MM.1S (cell line): ENCODE data around the gene OGFR.

ENCODE experiments used
- DNase-seq: peaks from one replicate; pipeline ENCODE4 v3.0.0-alpha.2; 2015
- H2AFZ ChIP-seq: fragments of 300-600 bp; sonication (generic); 2 replicates; pipeline ENCODE4 v1.6.0; 2016; ENCODE audit warnings: antibody characterized with exemption, low read length
- H3F3A ChIP-seq: fragments of 300-600 bp; sonication (generic); 2 replicates; pipeline ENCODE4 v1.6.1; 2016; ENCODE audit warnings: mild to moderate bottlenecking, antibody characterized with exemption, low read length, moderate library complexity, mixed read lengths; ENCODE audit not compliant: insufficient read depth
- H3K27ac ChIP-seq: fragments of 300-600 bp; sonication (generic); 2 replicates; pipeline ENCODE4 v1.5.1; 2016; ENCODE audit warnings: mild to moderate bottlenecking, low read length
- H3K27me3 ChIP-seq: fragments of 300-600 bp; sonication (generic); replicated peaks from 2 replicates; pipeline ENCODE4 v1.6.0; 2016; ENCODE audit warnings: low read length; ENCODE audit not compliant: insufficient read depth
- H3K36me3 ChIP-seq: fragments of 300-600 bp; sonication (generic); replicated peaks from 2 replicates; pipeline ENCODE4 v1.6.1; 2016; ENCODE audit warnings: mild to moderate bottlenecking, low read length, mixed read lengths; ENCODE audit not compliant: insufficient read depth
- H3K4me1 ChIP-seq: fragments of 300-600 bp; sonication (generic); 2 replicates; pipeline ENCODE4 v1.6.1; 2016; ENCODE audit warnings: low read length, mixed read lengths
- H3K4me2 ChIP-seq: fragments of 300-600 bp; sonication (generic); 2 replicates; pipeline ENCODE4 v1.6.0; 2016; ENCODE audit warnings: low read depth, low read length
- H3K4me3 ChIP-seq: fragments of 300-600 bp; sonication (generic); 2 replicates; pipeline ENCODE4 v1.5.1; 2016; ENCODE audit warnings: low read length, mixed read lengths
- H3K79me2 ChIP-seq: fragments of 300-600 bp; sonication (generic); 2 replicates; pipeline ENCODE4 v1.6.1; 2016; ENCODE audit warnings: mixed run types, low read length, mixed read lengths
- H3K9ac ChIP-seq: fragments of 300-600 bp; sonication (generic); 2 replicates; pipeline ENCODE4 v1.6.1; 2016; ENCODE audit warnings: low read length, mixed read lengths
- H3K9me2 ChIP-seq: fragments of 300-600 bp; sonication (generic); replicated peaks from 2 replicates; pipeline ENCODE4 v1.6.1; 2016; ENCODE audit warnings: mild to moderate bottlenecking, low read length, mixed read lengths; ENCODE audit not compliant: insufficient read depth
- H3K9me3 ChIP-seq: fragments of 300-600 bp; sonication (generic); replicated peaks from 2 replicates; pipeline ENCODE4 v1.6.1; 2016; ENCODE audit warnings: mild to moderate bottlenecking, low read length, mixed read lengths; ENCODE audit not compliant: insufficient read depth
- H4K20me1 ChIP-seq: fragments of 300-600 bp; sonication (generic); 2 replicates; pipeline ENCODE4 v1.6.1; 2016; ENCODE audit warnings: mild to moderate bottlenecking, low read length, moderate library complexity, mixed read lengths; ENCODE audit not compliant: insufficient read depth
- CTCF ChIP-seq: fragments of 300-600 bp; sonication (generic); IDR thresholded peaks from 2 replicates; pipeline ENCODE4 v1.5.1; 2016; ENCODE audit warnings: antibody characterized with exemption, low read length, mixed read lengths
- EZH2 ChIP-seq: fragments of 300-600 bp; sonication (generic); optimal IDR thresholded peaks from 2 replicates; pipeline ENCODE3; 2017; ENCODE audit warnings: low read depth, mild to moderate bottlenecking, antibody characterized with exemption, low read length, mixed read lengths
- EZH2phosphoT487 ChIP-seq: fragments of 300-600 bp; sonication (generic); IDR thresholded peaks from 2 replicates; pipeline ENCODE4 v1.6.1; 2018; ENCODE audit warnings: antibody characterized with exemption, low read length

The OGFR gene

GRCh38 chr20:62765021-62765420 lies 39.6 kb upstream of the OGFR start:
- TF ChIP-seq EZH2 (no peak), EZH2phosphoT487 (no peak), CTCF (no peak)

GRCh38 chr20:62765432-62766070 lies 39.1 kb upstream of the OGFR start:
- peaks cover 97% of the 10 kb centered on the region for H3K27me3 ChIP-seq
- H3K4me2 ChIP-seq = no peak overlapping the region
- no peak overlapping the region for H3K27ac ChIP-seq
- H3K79me2 ChIP-seq = no peaks in the 10 kb centered on the region
- no peak for TF ChIP-seq CTCF
- TF ChIP-seq EZH2phosphoT487 = no peak
- no peak for TF ChIP-seq EZH2
- no peak for DNase-seq
- H3K36me3 ChIP-seq = no peaks in the 10 kb centered on the region
- H3K4me3 ChIP-seq = no peak overlapping the region
- no peaks in the 10 kb centered on the region for H3K4me1 ChIP-seq
- no peak overlapping the region for H3K9ac ChIP-seq
- no peaks in the 10 kb centered on the region for H3K9me2 ChIP-seq
- H2AFZ ChIP-seq = no peak overlapping the region
- no peaks in the 10 kb centered on the region for H3K9me3 ChIP-seq
- H4K20me1 ChIP-seq = no peaks in the 10 kb centered on the region
- H3F3A ChIP-seq = no peaks in the 10 kb centered on the region

More at GRCh38 chr20:62765021-62765420, 39.6 kb upstream of the OGFR start:
- Histone ChIP-seq H3K4me1 (no peaks in the 10 kb centered on the region), H3K27ac (no peak overlapping the region), H3K9ac (no peak overlapping the region), H3K4me2 (no peak overlapping the region), H3F3A (no peaks in the 10 kb centered on the region), H3K27me3 (peaks cover 96% of the 10 kb centered on the region), H4K20me1 (no peaks in the 10 kb centered on the region), H3K9me2 (no peaks in the 10 kb centered on the region), H3K4me3 (no peak overlapping the region), H3K9me3 (no peaks in the 10 kb centered on the region), H3K36me3 (no peaks in the 10 kb centered on the region), H2AFZ (no peak overlapping the region), H3K79me2 (no peaks in the 10 kb centered on the region)
- DNase-seq = no peak

GRCh38 chr20:62766071-62766450 lies 38.6 kb upstream of the OGFR start:
- TF ChIP-seq CTCF = no peak
- no peak for TF ChIP-seq EZH2
- no peak for TF ChIP-seq EZH2phosphoT487
- Histone ChIP-seq H3K9me2 (no peaks in the 10 kb centered on the region), H3F3A (no peaks in the 10 kb centered on the region), H3K4me3 (no peak overlapping the region), H3K27ac (no peak overlapping the region), H3K9ac (no peak overlapping the region), H3K27me3 (peaks cover 97% of the 10 kb centered on the region), H3K79me2 (no peaks in the 10 kb centered on the region), H3K4me2 (no peak overlapping the region), H4K20me1 (no peaks in the 10 kb centered on the region), H3K9me3 (no peaks in the 10 kb centered on the region), H3K4me1 (no peaks in the 10 kb centered on the region), H3K36me3 (no peaks in the 10 kb centered on the region), H2AFZ (no peak overlapping the region)
- DNase-seq = no peak
